DMS114 treated with DMSO at 0.1 percent for 48 hours (cell line): ENCODE measurements around the gene MYCBP2.
"Not testable (repeated sequence)": the region's sequence is repeated elsewhere in the genome, so short reads cannot be mapped to it uniquely, and the experiment has no call there.

ENCODE experiments used
- DNase-seq: peaks from one replicate; lab custom pipeline; 2025; ENCODE audit not compliant: unreplicated experiment; lab: John Stamatoyannopoulos, UW

The MYCBP2 gene

DNA sequence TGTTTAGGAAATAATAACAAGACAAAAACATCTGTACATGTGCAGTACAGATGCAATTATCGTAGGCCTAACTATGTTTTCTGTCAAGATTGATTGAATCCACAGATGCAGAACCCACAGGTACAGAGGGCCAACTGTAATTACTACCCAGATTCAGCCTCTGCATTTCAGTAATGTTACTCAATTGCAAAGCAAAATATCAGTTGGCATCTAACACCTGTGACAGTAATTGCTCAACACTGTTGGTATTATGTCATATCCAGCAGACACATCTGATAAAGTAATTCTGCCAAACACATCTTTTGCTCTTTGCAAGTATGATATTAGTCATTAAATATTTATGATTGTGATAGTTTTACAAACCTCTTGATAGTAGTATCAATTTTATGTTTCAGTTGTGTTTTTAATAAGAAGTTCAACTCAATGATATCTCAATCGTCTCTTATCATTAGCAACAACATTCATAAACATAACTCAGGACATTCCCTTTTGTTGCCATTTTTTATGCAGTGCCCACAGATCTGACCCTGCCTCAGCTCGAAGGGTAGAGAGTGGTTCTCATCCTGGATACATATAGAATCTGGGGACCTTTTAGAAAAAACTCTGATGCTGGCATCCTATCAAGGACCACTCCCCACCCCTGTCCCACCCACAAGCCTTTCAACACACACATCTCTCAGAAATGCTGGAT is 104.7 kb downstream of the MYCBP2 start:
- no peak for DNase-seq

DNA sequence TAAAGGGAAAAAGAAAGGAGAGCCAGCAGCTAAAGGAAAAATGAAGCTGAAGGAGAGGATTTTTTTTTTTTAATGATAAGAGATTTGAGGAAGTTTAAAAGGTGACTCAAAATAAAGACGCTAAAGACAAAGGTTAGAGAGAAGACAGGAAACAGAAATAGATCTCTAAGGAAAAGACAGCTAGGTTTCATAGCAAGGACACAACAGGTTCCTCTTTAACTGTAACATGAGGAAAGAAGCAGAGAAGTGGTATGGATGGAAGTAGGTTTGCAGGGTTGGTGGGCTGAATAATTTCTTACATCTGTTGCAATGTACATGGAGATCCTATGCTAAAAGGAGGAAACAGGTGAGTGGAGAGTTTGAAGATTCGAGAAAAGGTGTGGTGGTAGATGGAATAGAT is 107.5 kb downstream of the MYCBP2 start:
- DNase-seq: no peak

GRCh38 chr13:77218274-77218673 is 108.6 kb downstream of the MYCBP2 start:
- no peak for DNase-seq

- DNase-seq: no peak
Measured at GRCh38 chr13:77215543-77215942, 111.4 kb downstream of the MYCBP2 start.

- no peak for DNase-seq
Measured at GRCh38 chr13:77213644-77214043, 113.2 kb downstream of the MYCBP2 start.

DNA sequence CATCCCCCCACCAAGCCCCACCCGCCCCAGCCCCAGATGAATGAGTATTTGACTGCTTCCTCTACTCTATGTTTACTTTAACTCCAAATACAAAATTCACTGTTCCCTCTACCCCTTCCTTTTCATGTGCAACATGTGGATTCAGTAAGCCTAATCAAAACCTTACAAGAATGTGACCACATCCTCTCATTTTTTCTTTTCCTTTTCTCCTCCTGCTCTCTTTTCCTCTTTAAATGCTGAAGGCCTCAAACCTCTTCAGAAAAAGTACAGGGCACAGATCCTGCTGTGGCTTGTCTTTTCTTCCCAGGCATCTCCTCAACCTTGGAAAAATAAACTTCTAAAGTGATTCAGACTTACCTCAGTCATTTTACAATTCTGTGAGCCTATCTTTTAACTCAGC is 119.0 kb downstream of the MYCBP2 start:
- no peak for DNase-seq

DNA sequence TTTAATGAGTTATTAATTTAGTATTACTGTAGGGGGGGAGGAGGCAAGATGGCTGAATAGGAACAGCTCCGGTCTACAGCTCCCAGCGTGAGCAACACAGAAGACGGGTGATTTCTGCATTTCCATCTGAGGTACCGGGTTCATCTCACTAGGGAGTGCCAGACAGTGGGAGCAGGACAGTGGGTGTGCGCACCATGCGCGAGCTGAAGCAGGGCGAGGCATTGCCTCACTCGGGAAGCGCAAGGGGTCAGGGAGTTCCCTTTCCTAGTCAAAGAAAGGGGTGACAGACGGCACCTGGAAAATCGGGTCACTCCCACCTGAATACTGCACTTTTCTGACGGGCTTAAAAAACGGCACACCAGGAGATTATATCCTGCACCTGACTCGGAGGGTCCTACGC is 127.9 kb downstream of the MYCBP2 start:
- not testable (repeated sequence) for DNase-seq

DNA sequence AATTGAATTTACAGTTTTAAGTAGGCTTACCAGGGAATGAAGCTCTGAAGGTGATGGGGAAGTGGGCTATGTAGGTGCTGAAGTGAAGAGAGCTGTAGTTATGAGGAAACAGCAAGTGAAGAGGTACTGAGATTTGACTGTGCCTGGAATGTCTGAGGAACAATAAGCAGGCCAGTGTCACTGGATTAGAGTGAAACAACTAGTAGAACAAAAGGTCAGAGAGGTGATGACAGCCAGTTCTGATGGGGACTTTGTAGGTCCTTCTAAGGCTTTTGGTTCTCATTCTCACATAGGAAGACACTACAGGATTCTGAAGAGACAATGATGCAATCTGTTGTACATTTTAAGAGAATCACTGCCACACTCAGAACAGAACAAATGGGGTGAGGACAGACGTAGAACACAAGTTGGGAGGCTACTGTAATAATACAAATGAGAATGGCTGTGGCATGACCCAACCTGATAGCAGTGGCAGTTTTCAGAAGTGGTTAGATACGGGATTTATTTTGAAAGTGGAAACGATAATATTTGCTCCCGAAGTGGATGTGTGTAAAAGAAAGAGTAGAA is 130.8 kb downstream of the MYCBP2 start:
- DNase-seq: no peak

DNA sequence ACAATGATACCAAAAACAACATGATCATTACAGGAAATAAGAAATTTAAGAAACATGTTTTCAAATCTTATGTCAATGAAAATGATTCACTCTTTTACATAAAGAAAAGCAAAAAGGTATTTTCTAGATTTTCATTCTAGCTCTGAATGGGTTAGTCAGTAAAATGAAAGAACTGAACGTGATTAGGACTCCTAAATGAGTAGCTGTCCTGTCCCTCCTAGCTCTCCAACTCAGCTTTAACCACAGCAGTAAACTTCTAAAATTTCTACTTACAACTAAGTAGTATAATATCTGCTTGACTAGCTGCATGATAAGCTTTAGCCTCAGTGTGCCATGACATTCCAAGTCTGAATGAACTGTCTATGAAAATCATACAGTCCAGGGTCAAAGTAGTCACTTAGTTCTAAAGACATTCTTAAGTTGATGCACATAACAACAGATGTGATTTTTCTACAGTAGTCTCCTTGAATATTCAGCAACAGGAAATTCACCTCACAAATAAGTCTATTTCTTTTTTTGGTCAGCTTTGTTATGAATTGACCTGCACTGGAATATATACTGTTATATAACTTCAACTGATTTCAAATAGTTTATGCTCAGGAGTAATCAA is 136.4 kb downstream of the MYCBP2 start:
- no peak for DNase-seq

DNA sequence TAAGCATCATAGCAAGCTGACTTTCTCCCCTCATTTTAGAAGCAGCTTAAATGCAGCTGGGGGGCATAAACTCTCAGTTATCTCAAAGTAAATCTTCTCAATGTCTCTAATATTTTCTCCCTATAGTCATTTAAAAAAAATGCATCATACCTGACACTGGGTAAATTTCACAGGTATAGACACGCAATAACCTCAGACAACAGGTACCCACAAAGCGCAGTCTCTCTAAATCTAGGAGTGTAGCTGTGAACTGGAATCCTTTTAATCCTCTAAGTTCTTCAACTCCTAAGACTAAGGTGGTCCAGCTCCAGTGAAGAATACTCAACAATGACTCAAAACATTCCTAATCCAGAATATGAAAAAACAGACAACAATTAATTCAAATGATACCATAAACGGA is 141.2 kb downstream of the MYCBP2 start:
- no peak for DNase-seq

GRCh38 chr13:77184455-77184854 is 142.4 kb downstream of the MYCBP2 start:
- no peak for DNase-seq

GRCh38 chr13:77180011-77180410 is 146.9 kb downstream of the MYCBP2 start:
- DNase-seq: no peak

- no peak for DNase-seq
Measured at GRCh38 chr13:77177646-77178045, 149.2 kb downstream of the MYCBP2 start.

DNA sequence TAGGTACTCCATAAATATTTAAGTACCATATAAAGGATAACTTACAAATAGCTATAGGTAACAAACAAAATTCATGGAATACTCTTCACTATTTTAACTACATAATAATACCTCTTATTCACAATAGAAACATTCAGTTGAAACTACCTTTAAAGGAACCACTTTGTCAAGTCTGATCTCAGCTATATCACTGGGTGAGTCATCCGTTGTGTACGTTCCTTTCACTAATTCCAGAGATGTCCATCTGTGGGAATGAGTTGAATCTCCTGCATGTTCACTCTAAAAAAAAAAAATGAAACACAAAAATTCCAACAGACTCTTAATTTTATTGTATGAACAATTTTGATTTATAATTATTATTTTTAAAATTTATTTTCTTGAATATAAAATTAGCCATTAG is 150.5 kb downstream of the MYCBP2 start:
- no peak for DNase-seq

DNA sequence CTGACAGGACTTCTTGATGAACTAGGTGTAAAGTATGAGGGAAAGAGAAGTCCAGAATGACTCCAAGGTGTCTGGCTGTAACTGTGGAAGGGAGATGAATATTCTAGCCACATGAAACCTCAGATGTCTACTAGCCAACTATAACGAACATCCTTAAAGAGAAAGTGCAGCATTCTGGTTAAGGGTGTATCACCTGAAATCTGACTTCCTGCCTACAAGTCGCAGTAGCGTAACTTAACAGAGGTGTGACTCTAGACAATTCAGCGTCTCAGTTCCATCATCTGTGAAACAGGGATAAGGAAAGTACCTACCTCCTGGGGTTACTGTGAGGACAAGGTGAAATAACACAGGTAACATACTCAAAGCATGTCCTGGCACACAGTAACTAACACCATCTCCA is 154.2 kb downstream of the MYCBP2 start:
- DNase-seq: no peak

GRCh38 chr13:77171451-77171850 is 155.4 kb downstream of the MYCBP2 start:
- DNase-seq: no peak

- no peak for DNase-seq
Measured at GRCh38 chr13:77168237-77168636, 158.7 kb downstream of the MYCBP2 start.

DNA sequence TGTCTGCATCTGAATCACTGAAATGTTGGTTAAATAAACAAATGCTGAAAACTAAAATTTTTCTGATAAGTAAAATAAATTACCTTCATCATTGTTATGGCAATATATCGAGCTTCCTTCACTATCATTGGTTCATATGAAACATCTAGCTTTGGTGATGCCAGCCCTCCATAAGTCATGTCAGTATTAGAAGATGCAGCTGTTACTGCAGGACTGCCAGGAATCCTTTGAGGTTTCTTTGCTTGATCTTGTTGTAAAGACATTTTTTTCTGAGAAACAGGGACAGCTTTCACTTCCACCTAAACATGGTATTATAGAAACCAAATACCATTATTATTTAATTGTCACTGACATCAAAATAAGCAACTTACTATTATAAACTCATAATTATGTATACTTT is 176.2 kb downstream of the MYCBP2 start:
- no peak for DNase-seq

DNA sequence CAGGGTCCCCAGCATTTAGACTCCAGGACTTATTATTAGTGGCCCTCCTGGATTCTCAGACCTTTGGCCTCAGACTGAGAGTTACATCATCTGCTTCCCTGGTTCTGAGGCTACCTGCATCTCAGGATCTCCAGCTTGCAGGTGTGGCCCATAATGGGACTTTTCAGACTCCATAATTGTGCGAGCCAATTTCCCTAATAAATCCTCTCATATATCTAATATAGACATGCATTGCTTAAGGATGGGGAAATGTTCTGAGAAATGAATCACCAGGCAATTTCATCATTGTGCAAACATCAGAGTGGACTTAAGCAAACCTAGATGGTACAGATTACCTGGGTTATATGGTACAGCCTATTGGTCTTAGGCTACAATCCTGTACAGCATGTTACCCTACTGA is 183.5 kb downstream of the MYCBP2 start:
- DNase-seq: no peak

GRCh38 chr13:77139306-77139705 is 187.6 kb downstream of the MYCBP2 start:
- no peak for DNase-seq

DNA sequence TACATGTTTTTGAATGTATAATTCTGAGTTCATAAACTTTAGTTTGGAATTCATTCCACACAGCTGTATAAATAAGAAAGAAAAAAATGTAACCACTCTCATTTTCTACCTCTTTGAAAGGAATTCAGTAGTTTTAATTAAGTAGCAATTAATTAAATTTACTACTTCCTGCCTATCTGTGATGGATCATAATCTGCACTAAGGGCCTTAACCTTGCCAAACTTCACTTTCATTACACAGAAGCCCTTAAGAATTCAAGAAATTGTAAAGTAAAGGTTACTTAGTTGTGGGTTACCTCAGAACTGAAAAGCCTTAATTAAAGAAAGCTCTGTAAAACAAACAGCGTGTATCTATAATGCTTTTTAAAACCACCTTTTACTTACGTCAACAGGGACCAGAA is 188.1 kb downstream of the MYCBP2 start:
- no peak for DNase-seq

GRCh38 chr13:77136902-77137420 is 189.9 kb downstream of the MYCBP2 start:
- no peak for DNase-seq
